Muscle of arm (tissue), 12 donors: ENCODE results near the gene C12orf56. TPM values are rescaled to one million over a fixed set of nuclear protein-coding genes. Genes with fewer than 3 reads are reported as not detected.
"Not testable (repeated sequence)": the region's sequence is repeated elsewhere in the genome, so short reads cannot be mapped to it uniquely, and the experiment has no call there.

ENCODE experiments used
- DNase-seq: peaks from one replicate; pipeline ENCODE4 v3.0.0-alpha.2; 2013
- polyA plus RNA-seq, 12 donors: library from polyadenylated mRNA; unstranded; fragments of 120-200 nt; gene quantifications; one replicate each; pipeline ENCODE4 v1.2.1, GENCODE V29; 2013; ENCODE audit not compliant: insufficient read length in 12 of 12

C12orf56 gene
- polyA plus RNA-seq, 12 donors: 0.68 to 3.7 (median 1.2) TPM; not detected in 2

- DNase-seq: no peak
These were observed 154.0 kb downstream of the C12orf56 start for GRCh38 chr12:64236549-64236948.

- DNase-seq: no peak
These were observed 158.4 kb downstream of the C12orf56 start for GRCh38 chr12:64232196-64232595.

DNA sequence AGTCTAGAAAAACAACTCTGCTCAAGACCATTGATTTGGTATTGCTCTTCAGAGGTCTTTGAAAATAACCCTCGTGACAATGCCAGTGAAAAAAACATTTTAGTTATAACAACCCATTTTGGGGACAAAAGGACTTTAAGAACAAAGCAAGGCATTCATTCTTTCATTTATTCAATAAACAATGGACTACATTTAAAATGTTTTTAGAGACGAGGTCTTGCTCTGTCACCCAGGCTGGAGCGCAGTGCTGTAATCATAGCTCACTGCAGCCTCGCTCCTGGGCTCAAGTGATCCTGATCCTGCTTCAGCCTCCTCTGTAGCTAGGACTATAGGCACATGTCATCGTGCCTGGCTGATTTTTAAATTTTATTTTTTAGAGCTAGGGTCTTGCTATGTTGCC is 160.8 kb downstream of the C12orf56 start:
- DNase-seq: no peak

- DNase-seq: no peak
These were observed 161.3 kb downstream of the C12orf56 start for GRCh38 chr12:64229240-64229639.

- no peak for DNase-seq
These were observed 164.9 kb downstream of the C12orf56 start for GRCh38 chr12:64225626-64226025.

DNA sequence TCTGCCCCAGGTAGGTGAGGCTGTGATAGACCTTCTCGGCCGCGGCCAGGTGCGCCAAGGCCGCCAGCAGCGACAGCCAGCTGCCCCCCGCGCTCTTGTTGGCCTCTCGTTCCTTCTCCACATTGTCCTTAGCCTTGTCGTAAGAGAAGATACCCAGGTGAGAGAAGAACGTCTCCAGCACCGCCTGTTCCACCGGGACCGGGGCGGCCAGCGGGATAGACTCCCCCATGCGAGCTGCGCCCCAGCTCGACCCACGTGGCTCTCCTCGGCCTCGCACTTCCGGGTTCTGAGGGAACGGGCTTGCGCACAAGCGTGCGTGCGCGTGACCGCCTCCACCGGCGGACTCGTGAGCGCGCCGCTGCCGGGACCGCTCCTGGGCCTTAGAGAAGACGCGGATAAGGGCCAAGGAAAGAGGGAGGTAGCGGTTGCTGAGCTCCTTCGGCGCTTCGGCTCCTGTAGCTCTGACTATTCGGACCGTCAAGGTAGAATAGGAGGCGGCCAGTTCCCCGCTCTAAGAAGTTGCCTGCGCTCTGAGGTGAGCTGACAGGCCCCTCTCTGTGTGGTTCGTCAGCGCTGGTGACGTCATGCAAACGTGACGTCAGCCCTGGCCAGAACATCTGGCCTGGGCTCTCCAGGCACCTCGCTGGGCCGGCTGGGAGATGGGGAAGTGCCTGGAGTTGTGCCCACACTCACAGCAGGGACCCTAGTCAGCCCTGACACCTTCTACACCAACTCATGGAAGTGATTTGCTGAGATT is 168.4 kb downstream of the C12orf56 start, which contains the start of gene KICS2:
Gene KICS2, minus strand, starts transcription at position 288 of the 757 bp plus-strand sequence. Its CDS starts 59 bp downstream, at position 229.
- DNase-seq: peak; percentile 95

DNA sequence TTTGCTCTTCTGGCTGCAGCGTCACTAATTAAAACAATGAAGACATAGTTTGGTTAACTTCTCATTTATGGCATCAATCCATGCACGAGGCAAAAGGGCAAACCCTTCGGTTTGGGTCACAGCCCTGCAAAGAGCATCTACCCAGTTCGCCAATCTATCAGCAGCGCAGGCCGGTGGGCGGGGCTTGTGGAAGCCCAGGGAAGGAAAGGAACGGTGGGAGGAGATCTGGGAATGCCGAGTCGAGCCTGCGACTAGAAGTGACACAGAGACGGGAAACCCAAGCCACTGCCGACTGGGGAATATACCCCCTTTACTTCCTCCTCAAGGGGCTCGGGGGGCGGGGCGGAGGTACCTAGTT is 168.9 kb downstream of the C12orf56 start:
- DNase-seq: peak; percentile 69

DNA sequence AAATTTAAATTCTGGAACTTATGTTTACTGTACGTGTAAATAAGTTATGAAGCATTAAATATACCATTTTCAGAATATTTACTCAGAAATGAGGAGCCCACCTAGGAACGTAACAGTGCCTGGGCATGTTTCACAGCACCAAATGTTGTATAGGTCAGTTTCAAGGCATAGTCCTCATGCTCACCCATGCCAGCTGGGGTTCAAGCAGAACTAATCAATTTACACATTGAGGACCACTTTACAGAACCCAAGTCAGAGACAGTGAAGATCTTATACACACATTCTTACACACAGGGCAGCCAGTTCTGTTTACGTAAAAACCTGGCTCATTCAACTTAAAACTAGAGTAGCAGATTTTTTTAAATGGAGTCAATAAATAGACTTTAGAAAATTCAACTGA is 170.5 kb downstream of the C12orf56 start:
- DNase-seq: no peak

DNA sequence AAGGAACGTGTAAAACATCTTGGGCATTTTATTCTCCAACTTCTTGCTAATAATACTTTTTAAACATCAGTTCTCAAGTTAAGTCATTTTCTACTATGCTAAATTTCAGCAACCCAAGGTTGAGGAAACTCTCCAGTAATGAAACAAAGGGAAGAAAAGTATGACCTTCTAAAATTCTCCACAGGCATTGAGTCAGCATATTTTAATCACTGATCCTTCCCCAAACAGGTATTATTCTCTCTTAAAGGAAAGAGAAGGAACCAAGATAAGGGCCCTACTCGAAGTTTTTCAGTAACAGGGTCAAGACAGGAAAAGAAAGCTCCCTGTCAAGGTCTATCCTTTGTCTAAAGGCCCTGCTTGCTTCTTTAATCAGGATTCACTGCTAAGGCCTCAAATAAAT is 171.4 kb downstream of the C12orf56 start:
- DNase-seq: no peak

GRCh38 chr12:64218597-64218996 is 172.0 kb downstream of the C12orf56 start:
- no peak for DNase-seq

GRCh38 chr12:64217643-64218042 is 172.9 kb downstream of the C12orf56 start:
- DNase-seq: not testable (repeated sequence)

GRCh38 chr12:64216239-64216638 is 174.3 kb downstream of the C12orf56 start:
- DNase-seq: no peak

Other genes with a start within 250 kb of the C12orf56 start
- 1 to 10 TPM in 10 of 12 donors, not detected in 2; 2.8 to 4.4 (median 3.7) TPM for gene KICS2, start 168.5 kb downstream of the C12orf56 start, polyA plus RNA-seq
- gene XPOT, start 13.6 kb upstream of the C12orf56 start, polyA plus RNA-seq: 10 to 100 TPM in 11 of 12 donors, not detected in 1; 30.7 to 59.9 (median 46.2) TPM
- gene TBK1, start 61.4 kb upstream of the C12orf56 start, polyA plus RNA-seq: 10 to 100 TPM in 11 of 12 donors, not detected in 1; 10.6 to 23.4 (median 17.3) TPM
- 100 to 1,000 TPM in 1 of 12 donors, 10 to 100 TPM in 11; 28.2 to 352 (median 67.1) TPM for gene RASSF3, start 219.7 kb upstream of the C12orf56 start, polyA plus RNA-seq